ENCODE results near the gene SPPL2B. TPM values are rescaled to one million over a fixed set of nuclear protein-coding genes. Genes with fewer than 3 reads are reported as not detected.
"Not testable (repeated sequence)": the region's sequence is repeated elsewhere in the genome, so short reads cannot be mapped to it uniquely, and the experiment has no call there.

The SPPL2B gene
- 10 to 100 TPM; 18.1 to 27.7 (median 23.2) TPM for total RNA-seq

DNA sequence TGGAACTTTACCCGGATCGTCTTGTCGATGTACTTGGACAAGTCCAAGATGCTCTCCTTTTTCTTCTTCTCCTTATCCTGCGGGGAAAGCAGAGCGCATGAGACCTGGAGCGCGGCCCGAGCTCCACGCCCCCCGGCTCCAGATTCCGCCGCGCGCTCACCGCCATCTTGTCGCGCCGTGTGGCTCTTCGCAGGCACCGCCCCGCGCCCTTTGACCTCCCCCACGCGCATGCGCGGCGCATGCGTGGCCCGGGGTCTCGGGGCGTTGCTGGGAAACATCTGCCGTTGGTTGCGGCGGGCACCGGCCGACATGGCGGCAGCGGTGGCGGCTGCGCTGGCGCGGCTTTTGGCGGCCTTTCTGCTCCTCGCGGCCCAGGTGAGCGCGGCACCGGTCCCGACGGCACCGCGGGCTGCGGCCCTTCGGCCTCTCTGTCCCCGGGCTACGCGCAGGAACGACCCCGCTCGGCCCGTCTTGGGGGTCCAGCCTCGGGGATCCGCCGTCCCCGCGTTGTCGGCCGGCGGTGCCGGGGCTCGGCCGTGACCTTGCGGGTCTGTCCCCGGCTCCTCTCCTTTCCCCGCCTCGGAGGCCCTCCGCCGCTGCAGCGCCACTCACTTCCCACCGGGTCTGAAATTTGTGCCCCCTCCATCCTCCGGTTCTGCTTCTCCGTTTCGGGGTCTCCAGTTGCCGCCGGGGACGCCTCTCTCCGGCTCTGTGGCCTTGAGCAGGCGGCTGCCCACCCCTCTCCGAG lies at the start of gene SPPL2B, which contains the start of gene LSM7:
Gene SPPL2B (plus strand): TSS at position 284 of the 748 bp plus-strand sequence. CDS start 26 bp downstream, at position 310.
Gene LSM7 (minus strand): TSS at position 186 of the 748 bp plus-strand sequence. CDS start 20 bp downstream, at position 166.
- peak; percentile 54 to 77 for ATAC-seq
- peak; percentile 82 to 89 for DNase-seq
- H3K9me3 ChIP-seq, result no peaks in the 10 kb centered on the region
- peak within 1 kb of the TSS; percentile 73 to 84 (median 78) for H3K4me3 ChIP-seq
- TF ChIP-seq POLR2A (IDR thresholded peaks at IDR 0.05), result peak; percentile 97
- TF ChIP-seq, protein P1, sequence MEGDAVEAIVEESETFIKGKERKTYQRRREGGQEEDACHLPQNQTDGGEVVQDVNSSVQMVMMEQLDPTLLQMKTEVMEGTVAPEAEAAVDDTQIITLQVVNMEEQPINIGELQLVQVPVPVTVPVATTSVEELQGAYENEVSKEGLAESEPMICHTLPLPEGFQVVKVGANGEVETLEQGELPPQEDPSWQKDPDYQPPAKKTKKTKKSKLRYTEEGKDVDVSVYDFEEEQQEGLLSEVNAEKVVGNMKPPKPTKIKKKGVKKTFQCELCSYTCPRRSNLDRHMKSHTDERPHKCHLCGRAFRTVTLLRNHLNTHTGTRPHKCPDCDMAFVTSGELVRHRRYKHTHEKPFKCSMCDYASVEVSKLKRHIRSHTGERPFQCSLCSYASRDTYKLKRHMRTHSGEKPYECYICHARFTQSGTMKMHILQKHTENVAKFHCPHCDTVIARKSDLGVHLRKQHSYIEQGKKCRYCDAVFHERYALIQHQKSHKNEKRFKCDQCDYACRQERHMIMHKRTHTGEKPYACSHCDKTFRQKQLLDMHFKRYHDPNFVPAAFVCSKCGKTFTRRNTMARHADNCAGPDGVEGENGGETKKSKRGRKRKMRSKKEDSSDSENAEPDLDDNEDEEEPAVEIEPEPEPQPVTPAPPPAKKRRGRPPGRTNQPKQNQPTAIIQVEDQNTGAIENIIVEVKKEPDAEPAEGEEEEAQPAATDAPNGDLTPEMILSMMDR (IDR thresholded peaks at IDR 0.05 in 4 of 5, conservative IDR thresholded peaks at IDR 0.05 in 1 of 5), result peak in 1 of 5 experiments; percentile 10
- H3K36me3 ChIP-seq, result peaks cover 0 to 13% of the 10 kb centered on the region in 2 donors
- H3K27ac ChIP-seq, result peak within 1 kb of the TSS; percentile 81 to 96 (median 91)
- intact Hi-C loops (cut with DNase I; ENCODE audit: low total_unique reads) (loop anchor here (5.0 kb wide), 1 partner anchor 56 kb away; no protein-coding TSS in a partner anchor), in situ Hi-C loops (cut with MboI; ENCODE audit: low sequenced_read_pairs in 4 of 4) (loop anchor here in 1 of 4 donors (10.0 kb wide), 1 partner anchor 174 kb away; the partner anchor contains the start of gene AP3D1)
- H3K27me3 ChIP-seq, result no peaks in the 10 kb centered on the region
- peaks cover 55% of the 10 kb centered on the region in 2 donors for H3K4me1 ChIP-seq

DNA sequence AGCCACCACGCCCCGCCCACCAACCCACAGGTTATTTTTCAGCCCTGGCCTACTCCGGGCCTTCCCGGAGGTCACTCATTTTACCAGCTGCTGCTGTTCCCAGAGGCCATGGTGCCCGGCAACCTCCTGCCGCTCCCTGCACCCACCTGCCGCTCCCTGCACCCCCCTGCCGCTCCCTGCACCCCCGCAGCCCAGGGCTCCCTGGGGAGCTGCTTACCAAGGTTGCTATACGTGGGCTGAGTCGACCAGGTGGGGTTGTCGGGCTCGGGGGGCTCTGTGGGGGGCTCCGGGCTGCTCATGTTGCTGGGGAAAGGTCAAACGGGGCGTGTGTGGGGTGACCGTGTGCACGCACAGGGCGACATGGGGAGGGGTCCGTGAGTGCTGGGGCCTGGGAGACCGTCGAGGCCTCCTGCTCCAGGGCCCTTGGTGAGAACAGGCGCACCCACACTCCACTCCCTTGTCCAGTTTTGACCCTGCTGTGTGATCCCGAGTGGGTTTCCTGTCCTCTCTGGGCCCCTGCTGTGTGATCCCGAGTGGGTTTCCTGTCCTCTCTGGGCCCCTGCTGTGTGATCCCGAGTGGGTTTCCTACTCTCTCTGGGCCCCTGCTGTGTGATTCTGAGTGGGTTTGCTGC lies 47.7 kb upstream of the SPPL2B start:
- DNase-seq (no peak), ATAC-seq (no peak)
- intact Hi-C loops (cut with DNase I; ENCODE audit: low total_unique reads) (no loop called here), in situ Hi-C loops (cut with MboI; ENCODE audit: low sequenced_read_pairs in 4 of 4) (loop anchor here (25.0 kb wide), 1 partner anchor 107 kb away; no protein-coding TSS in a partner anchor)
- Histone ChIP-seq H3K36me3 (no peaks in the 10 kb centered on the region), H3K4me3 (no peak overlapping the region), H3K4me1 (peaks cover 0 to 12% of the 10 kb centered on the region in 2 donors), H3K27ac (no peak overlapping the region), H3K9me3 (no peaks in the 10 kb centered on the region), H3K27me3 (no peaks in the 10 kb centered on the region)
- TF ChIP-seq POLR2A (IDR thresholded peaks at IDR 0.05), result no peak
- TF ChIP-seq, protein P1 (IDR thresholded peaks at IDR 0.05 in 4 of 5, conservative IDR thresholded peaks at IDR 0.05 in 1 of 5), result no peak

DNA sequence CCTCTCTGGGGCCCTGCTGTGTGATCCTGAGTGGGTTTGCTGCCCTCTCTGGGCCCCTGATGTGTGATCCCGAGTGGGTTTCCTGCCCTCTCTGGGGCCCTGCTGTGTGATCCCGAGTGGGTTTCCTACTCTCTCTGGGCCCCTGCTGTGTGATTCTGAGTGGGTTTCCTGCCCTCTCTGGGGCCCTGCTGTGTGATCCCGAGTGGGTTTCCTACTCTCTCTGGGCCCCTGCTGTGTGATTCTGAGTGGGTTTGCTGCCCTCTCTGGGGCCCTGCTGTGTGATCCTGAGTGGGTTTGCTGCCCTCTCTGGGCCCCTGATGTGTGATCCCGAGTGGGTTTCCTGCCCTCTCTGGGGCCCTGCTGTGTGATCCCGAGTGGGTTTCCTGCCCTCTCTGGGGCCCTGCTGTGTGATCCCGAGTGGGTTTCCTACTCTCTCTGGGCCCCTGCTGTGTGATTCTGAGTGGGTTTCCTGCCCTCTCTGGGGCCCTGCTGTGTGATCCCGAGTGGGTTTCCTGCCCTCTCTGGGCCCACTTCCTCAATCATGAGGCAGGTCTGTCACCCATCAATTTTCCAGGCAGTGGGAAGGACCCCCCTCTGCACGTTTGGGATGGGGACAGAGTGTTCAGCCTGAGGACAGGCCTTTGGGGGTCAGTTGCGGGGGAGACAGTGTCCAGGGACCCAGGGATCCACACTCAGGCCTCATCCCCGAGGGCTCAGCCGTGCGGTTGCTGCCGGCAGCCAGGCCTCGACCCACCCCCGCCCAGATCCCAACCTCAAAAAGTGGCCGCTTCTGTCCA lies 47.0 kb upstream of the SPPL2B start:
- Histone ChIP-seq H3K27ac (peak overlapping the region in 1 of 4 donors; percentile 42), H3K4me1 (peaks cover 0 to 12% of the 10 kb centered on the region in 2 donors), H3K4me3 (peak overlapping the region in 3 of 4 donors; percentile 30 to 43 (median 41))
- intact Hi-C loops (cut with DNase I; ENCODE audit: low total_unique reads); H3K36me3 ChIP-seq; ATAC-seq; H3K27me3 ChIP-seq; H3K9me3 ChIP-seq; DNase-seq: not testable (repeated sequence)
- in situ Hi-C loops (cut with MboI; ENCODE audit: low sequenced_read_pairs in 4 of 4), result loop anchor here (25.0 kb wide), 1 partner anchor 106 kb away; no protein-coding TSS in a partner anchor

DNA sequence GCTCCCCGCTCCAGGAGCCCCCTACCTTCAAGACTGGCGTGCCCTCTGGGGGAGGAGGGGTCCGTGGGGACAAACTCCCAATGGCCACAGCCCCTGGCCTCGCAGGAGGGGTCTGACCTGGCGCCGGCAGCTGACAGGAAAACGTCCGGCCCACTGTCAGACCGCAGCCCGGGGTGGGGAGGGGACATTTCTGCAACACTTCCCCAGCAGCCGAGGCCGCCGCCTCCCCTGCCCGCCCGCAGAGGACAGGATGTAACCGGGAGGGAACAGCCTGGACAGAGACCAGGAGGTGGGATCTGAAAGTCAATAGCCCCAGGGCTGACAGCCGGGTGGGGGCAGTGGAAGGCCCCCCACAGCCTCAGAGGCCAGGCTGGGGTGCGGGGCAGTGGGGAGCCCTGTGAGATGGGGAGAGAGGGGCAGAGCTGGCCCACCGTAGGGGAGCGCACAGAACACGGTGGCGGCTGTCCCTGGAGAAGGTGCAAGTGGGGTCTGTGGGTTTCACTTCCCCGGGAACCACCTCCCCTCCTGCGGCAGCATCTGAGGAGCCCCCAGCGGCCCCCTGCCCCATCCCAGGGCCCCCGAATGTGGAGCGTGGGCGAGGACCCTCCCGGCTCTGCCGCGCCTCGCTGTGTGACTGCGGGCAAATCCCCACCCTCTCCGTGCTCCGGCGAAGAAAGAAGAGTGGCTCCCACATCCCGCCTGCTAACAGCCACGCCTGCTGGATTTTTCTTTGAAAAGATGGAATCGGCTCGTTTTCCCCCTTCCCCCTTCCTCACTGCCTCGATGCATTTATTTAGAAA lies 46.2 kb upstream of the SPPL2B start, which contains the start of gene PEAK3:
Gene PEAK3 (minus strand): TSS at position 114 of the 800 bp plus-strand sequence. CDS start 1,244 bp downstream, outside the sequence.
- Histone ChIP-seq H3K36me3 (no peaks in the 10 kb centered on the region), H3K4me1 (peaks cover 0 to 12% of the 10 kb centered on the region in 2 donors), H3K9me3 (no peaks in the 10 kb centered on the region), H3K27me3 (peaks cover 0 to 6% (median 3%) of the 10 kb centered on the region in 3 donors), H3K4me3 (peak within 1 kb of the TSS in 3 of 4 donors; percentile 30 to 43 (median 41)), H3K27ac (peak within 1 kb of the TSS in 1 of 4 donors; percentile 42)
- TF ChIP-seq, protein P1 (IDR thresholded peaks at IDR 0.05 in 4 of 5, conservative IDR thresholded peaks at IDR 0.05 in 1 of 5), result no peak
- no peak for TF ChIP-seq POLR2A (IDR thresholded peaks at IDR 0.05)
- peak; percentile 46 to 54 for ATAC-seq
- DNase-seq, result peak; percentile 48 to 58
- in situ Hi-C loops (cut with MboI; ENCODE audit: low sequenced_read_pairs in 4 of 4), result loop anchor here (25.0 kb wide), 1 partner anchor 105 kb away; no protein-coding TSS in a partner anchor
- intact Hi-C loops (cut with DNase I; ENCODE audit: low total_unique reads), result no loop called here
